ENCODE measurements around the gene PRKCQ.
A peak's percentile ranks its signal among the peaks of the same experiment; 100 is the strongest.

The PRKCQ gene

DNA sequence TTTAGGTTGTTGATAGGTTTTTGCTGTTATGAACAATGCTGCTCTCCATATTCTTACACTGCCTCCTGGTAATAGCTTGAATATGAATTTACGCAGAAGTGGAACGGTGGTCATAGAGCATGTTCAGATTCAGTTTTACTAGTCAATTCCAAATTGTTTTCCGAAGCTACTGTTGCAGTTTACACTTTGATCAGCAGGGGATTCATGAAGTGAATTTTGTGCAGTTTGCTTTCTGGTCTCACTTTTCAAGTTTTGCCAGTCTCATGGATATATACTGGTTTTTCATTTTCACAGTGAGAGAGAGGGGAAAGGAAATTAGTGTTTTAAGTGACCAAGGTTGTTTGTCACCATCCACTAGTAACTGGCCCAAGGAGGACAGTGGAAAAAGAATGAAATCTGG is 171.3 kb downstream of the PRKCQ start:
- no peak overlapping the region for H3K4me3 ChIP-seq (ENCODE audit: low read depth in 1 of 2, low read length in 2 of 2)
- H3K9ac ChIP-seq (ENCODE audit: low read length): no peak overlapping the region
- H3K4me1 ChIP-seq (ENCODE audit: insufficient read depth, low read length): peaks cover 18% of the 10 kb centered on the region
- no peaks in the 10 kb centered on the region for H3K27me3 ChIP-seq (ENCODE audit: control insufficient read depth in 1 of 2, insufficient read depth in 2 of 2, low read length in 2 of 2)
- no peak overlapping the region for H3K27ac ChIP-seq (ENCODE audit: low read depth, low read length)
- no peaks in the 10 kb centered on the region for H3K36me3 ChIP-seq (ENCODE audit: insufficient read depth, low read length)
- no peaks in the 10 kb centered on the region for H3K9me3 ChIP-seq (ENCODE audit: low read length)

DNA sequence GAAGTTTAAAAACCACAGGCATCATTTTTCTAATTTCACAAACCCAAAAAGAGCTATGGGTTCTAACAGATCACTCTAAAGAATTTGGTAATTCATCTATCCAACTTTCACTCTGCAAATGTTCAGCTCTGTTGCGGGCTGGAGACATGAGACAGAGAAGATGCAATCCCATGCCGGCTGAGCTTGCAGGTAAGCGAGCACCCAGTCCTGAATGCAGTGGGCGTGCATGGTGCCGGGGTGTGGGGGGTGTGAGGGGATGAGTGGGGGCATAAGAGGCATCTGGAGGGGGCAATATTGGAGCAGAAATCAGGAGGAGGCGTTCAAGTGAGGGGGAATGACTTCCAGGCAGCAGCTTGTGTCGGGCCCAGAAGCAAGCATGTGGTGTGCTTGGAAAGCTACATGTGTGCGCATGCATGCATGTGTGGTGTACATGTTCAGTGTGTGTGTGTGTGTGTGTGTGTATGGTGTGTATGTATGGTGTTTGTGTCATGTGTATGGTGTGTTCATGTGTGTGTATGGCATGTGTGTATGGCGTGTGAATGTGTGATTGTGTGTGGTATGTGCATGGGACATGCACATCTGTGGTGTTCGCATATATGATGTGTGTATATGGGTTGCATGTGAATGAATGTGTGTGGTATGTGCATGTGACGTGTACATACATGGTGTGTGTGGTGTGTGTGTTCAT is 172.9 kb downstream of the PRKCQ start:
- Histone ChIP-seq H3K4me1 (ENCODE audit: insufficient read depth, low read length) (peaks cover 18% of the 10 kb centered on the region), H3K36me3 (ENCODE audit: insufficient read depth, low read length) (no peaks in the 10 kb centered on the region), H3K27me3 (ENCODE audit: control insufficient read depth in 1 of 2, insufficient read depth in 2 of 2, low read length in 2 of 2) (no peaks in the 10 kb centered on the region), H3K9me3 (ENCODE audit: low read length) (no peaks in the 10 kb centered on the region), H3K4me3 (ENCODE audit: low read depth in 1 of 2, low read length in 2 of 2) (no peak overlapping the region), H3K27ac (ENCODE audit: low read depth, low read length) (no peak overlapping the region), H3K9ac (ENCODE audit: low read length) (no peak overlapping the region)

DNA sequence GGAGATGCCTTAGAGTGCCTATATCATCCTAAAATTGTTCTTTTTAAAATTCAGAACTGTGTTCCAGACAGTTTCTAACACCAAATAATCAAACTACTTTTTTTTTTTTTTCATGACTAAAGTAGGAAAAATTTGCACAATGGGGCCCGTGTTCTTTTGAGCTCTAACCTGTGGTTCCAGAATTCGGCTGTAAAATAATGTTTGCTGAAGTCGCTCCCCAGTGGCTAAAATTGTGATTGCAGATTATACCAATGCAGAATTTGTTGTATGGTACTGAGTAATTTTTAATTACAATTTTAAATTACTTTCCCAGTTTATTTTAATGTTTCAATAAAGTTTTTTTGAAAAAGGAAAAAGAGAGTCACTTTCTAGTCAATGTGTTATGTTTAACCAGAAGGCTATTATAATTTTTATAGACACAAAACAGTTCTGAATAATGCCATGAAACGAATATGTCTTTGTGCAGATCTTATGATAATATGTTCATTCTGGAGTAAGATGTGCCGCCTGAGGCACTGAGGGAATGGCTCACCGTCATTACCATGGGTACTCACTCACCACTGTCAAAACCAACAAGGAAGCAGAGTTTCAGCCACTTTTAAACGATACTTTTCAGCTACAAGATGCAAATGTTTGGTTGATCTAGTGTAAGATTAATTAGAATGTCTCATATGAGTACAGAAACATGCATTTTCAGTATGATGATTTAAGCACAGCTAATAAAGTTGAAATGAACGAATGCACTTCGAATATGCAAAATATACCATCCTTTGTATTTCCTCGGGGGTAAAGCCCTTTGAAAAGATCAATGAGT is 173.6 kb downstream of the PRKCQ start:
- H3K27me3 ChIP-seq (ENCODE audit: control insufficient read depth in 1 of 2, insufficient read depth in 2 of 2, low read length in 2 of 2): no peaks in the 10 kb centered on the region
- no peak overlapping the region for H3K4me3 ChIP-seq (ENCODE audit: low read depth in 1 of 2, low read length in 2 of 2)
- no peak overlapping the region for H3K9ac ChIP-seq (ENCODE audit: low read length)
- H3K4me1 ChIP-seq (ENCODE audit: insufficient read depth, low read length): peaks cover 20% of the 10 kb centered on the region
- no peaks in the 10 kb centered on the region for H3K9me3 ChIP-seq (ENCODE audit: low read length)
- H3K36me3 ChIP-seq (ENCODE audit: insufficient read depth, low read length): no peaks in the 10 kb centered on the region
- no peak overlapping the region for H3K27ac ChIP-seq (ENCODE audit: low read depth, low read length)

DNA sequence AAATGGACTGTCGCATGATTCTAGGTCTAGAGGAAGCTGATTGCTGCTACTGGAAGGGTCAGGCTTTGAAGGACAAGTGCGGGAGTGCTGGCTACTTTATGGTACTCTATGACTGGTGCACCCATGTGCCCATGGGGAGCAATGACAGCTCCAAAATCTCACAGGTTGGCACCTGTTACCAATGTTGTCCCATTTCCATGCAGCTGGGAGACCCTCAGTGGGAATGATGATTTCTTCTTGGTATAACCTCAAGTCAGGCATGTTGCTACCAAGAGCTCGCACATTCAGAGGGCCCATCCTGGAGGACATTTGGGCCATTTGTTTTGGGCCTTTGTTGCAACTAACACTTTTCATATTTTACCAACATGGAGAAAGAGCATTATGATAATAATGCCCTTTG is 174.4 kb downstream of the PRKCQ start:
- Histone ChIP-seq H3K4me1 (ENCODE audit: insufficient read depth, low read length) (peaks cover 16% of the 10 kb centered on the region), H3K27me3 (ENCODE audit: control insufficient read depth in 1 of 2, insufficient read depth in 2 of 2, low read length in 2 of 2) (no peaks in the 10 kb centered on the region), H3K9ac (ENCODE audit: low read length) (no peak overlapping the region), H3K27ac (ENCODE audit: low read depth, low read length) (no peak overlapping the region), H3K4me3 (ENCODE audit: low read depth in 1 of 2, low read length in 2 of 2) (no peak overlapping the region), H3K9me3 (ENCODE audit: low read length) (no peaks in the 10 kb centered on the region), H3K36me3 (ENCODE audit: insufficient read depth, low read length) (no peaks in the 10 kb centered on the region)

DNA sequence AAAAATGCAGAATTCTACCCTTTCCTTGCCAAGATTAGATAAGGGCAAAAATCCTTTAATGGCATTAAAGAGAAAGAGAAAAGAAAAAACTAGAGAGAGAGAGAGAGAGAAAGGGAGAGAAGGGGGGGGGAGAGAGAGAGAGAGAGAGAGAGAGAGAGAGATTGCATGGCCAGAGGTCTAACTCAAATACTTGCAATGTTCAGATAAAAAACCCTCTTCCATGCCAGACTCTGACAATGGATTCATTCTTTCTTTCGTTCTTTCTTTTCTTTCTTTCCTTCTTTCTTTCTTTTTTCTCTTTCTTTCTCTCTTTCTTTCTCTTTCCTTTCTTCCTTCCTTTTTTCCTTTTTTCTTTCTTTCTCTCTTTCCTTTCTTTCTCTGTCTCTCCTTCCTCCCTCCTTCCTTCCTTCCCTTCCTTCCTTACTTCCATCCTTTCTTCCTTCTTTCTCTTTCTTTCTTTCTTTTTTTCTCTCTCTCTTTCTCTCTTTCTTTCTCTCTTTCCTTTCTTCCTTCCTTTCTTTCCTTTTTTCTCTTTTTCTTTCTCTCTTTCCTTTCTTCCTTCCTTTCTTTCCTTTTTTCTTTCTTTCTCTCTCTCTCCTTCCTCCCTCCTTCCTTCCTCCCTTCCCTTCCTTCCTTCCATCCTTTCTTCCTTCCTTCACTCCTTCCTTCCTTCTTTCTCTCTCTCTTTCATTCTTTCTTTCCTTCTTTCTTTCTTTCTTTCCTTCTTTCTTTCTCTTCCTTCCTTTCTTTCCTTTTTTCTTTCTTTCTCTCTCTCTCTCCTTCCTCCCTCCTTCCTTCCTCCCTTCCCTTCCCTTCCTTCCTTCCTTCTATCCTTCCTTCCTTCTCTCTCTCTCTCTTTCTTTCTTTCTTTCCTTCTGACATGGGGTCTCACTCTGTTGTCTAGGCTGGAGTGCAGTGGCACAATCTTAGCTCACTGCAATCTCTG is 175.7 kb downstream of the PRKCQ start:
- Histone ChIP-seq H3K27ac (ENCODE audit: low read depth, low read length) (no peak overlapping the region), H3K4me3 (ENCODE audit: low read depth in 1 of 2, low read length in 2 of 2) (no peak overlapping the region), H3K9ac (ENCODE audit: low read length) (no peak overlapping the region), H3K36me3 (ENCODE audit: insufficient read depth, low read length) (no peaks in the 10 kb centered on the region), H3K4me1 (ENCODE audit: insufficient read depth, low read length) (peaks cover 4% of the 10 kb centered on the region), H3K27me3 (ENCODE audit: control insufficient read depth in 1 of 2, insufficient read depth in 2 of 2, low read length in 2 of 2) (no peaks in the 10 kb centered on the region), H3K9me3 (ENCODE audit: low read length) (no peaks in the 10 kb centered on the region)

DNA sequence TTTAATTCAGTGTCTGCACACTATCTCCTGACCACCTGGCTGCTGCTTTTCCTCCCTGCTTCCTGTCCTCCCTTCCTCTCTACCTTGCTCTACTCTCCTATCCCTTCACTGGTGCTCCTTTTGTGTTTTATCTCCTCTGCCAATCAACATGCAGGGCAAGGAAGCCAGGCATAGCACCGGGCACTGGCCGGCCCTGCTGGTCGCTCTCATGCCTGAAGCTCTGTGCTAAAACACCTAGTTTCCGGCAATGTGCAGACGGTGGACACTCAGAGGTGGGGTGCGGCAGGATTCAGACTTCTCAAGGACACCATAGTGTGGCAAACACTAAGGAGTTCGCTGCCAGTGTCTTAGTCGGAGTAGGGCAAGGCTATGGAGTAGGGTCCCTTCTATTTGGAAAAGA is 177.1 kb downstream of the PRKCQ start:
- Histone ChIP-seq H3K4me1 (ENCODE audit: insufficient read depth, low read length) (peaks cover 10% of the 10 kb centered on the region), H3K9ac (ENCODE audit: low read length) (no peak overlapping the region)

DNA sequence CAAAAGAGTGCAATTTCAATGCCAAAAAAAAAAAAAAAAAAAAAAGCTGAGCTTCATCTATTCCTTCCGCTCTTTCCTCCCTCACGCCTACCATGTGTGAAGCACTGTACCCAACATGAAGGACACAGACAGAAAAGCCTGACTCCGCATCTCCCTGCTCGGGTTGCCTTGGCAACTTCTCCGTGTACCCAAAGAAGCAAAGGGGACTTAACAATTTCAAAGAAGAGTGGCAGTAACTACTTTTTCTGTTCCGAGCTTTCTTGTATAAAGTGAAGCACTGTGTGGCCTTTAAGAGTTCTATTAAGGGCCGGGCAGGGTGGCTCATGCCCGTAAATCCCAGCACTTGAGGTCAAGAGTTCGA is 177.7 kb downstream of the PRKCQ start:
- H3K4me1 ChIP-seq (ENCODE audit: insufficient read depth, low read length): peaks cover 10% of the 10 kb centered on the region
- no peak overlapping the region for H3K4me3 ChIP-seq (ENCODE audit: low read depth in 1 of 2, low read length in 2 of 2)
- H3K27ac ChIP-seq (ENCODE audit: low read depth, low read length): no peak overlapping the region
- H3K9me3 ChIP-seq (ENCODE audit: low read length): no peaks in the 10 kb centered on the region
- no peak overlapping the region for H3K9ac ChIP-seq (ENCODE audit: low read length)
- no peaks in the 10 kb centered on the region for H3K27me3 ChIP-seq (ENCODE audit: control insufficient read depth in 1 of 2, insufficient read depth in 2 of 2, low read length in 2 of 2)
- no peaks in the 10 kb centered on the region for H3K36me3 ChIP-seq (ENCODE audit: insufficient read depth, low read length)

More for the DNA sequence above, 177.1 kb downstream of the PRKCQ start:
- Histone ChIP-seq H3K9me3 (ENCODE audit: low read length) (no peaks in the 10 kb centered on the region), H3K36me3 (ENCODE audit: insufficient read depth, low read length) (no peaks in the 10 kb centered on the region), H3K4me3 (ENCODE audit: low read depth in 1 of 2, low read length in 2 of 2) (no peak overlapping the region), H3K27ac (ENCODE audit: low read depth, low read length) (no peak overlapping the region), H3K27me3 (ENCODE audit: control insufficient read depth in 1 of 2, insufficient read depth in 2 of 2, low read length in 2 of 2) (no peaks in the 10 kb centered on the region)

DNA sequence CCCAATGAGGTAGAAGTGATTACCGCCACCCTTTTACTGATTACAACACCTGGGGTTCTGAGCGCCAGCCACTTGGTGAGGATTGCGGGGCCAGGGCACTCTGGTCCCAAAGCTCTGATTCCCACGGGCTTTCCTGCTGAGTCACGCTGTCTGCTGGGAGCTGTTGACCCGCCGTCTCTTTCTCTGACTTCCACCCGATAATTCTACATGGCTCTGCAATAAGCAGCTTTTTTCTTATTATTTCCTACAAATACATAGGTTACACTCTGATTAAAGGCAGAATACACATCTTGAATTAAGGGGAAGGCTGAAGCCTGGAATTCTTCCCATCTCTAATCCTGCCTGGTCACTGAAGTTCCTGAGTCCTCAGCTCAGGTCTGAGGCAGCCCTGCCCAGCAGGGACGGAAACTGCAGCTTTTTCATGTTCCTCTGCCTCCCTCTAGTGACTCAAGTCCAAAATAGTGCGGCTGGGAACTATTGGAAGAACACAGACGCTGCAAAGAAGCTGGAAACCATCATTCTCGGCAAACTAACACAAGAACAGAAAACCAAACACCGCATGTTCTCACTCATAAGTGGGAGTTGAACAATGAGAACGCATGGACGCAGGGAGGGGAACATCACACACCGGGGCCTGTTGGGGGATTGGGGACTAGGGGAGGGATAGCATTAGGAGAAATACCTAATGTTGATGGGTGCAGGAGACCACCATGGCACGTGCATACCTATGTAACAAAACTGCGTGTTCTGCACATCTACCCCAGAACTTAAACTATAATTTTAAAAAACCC is 178.3 kb downstream of the PRKCQ start:
- Histone ChIP-seq H3K36me3 (ENCODE audit: insufficient read depth, low read length) (no peaks in the 10 kb centered on the region), H3K4me1 (ENCODE audit: insufficient read depth, low read length) (peaks cover 10% of the 10 kb centered on the region), H3K4me3 (ENCODE audit: low read depth in 1 of 2, low read length in 2 of 2) (peak overlapping the region; percentile 41 to 58), H3K9ac (ENCODE audit: low read length) (no peak overlapping the region), H3K9me3 (ENCODE audit: low read length) (no peaks in the 10 kb centered on the region), H3K27me3 (ENCODE audit: control insufficient read depth in 1 of 2, insufficient read depth in 2 of 2, low read length in 2 of 2) (no peaks in the 10 kb centered on the region), H3K27ac (ENCODE audit: low read depth, low read length) (peak overlapping the region; percentile 39)

DNA sequence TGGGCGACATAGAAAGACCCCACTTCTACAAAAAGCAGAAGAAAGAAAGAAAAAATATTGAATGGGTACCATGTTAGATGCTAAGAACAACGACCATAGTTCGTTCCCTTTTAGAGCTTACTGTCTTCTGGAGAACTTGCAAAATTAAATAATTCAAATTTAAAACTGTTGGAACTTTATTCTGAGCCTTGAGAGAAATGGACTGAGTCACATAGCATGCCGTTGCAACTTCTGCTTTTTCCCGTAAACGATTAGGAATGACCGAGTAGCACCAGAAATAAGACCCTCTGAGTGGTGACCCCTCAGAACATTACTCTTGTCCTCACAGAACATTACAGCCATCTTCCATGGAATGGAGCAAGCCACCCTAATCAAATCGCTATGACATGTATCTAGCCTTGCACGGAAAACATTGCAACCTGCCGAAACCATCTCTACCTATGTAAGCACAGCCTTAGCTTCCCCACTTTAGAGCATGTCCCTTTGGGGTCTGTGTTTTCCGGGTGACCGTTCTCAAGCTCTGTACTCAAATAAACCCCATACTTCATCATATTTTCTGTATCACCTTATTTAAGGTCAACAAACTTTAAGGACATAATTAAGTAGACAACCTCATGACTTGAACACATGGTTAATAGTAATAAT is 179.1 kb downstream of the PRKCQ start:
- H3K27ac ChIP-seq (ENCODE audit: low read depth, low read length): no peak overlapping the region
- no peaks in the 10 kb centered on the region for H3K27me3 ChIP-seq (ENCODE audit: control insufficient read depth in 1 of 2, insufficient read depth in 2 of 2, low read length in 2 of 2)
- peaks cover 10% of the 10 kb centered on the region for H3K4me1 ChIP-seq (ENCODE audit: insufficient read depth, low read length)
- no peaks in the 10 kb centered on the region for H3K36me3 ChIP-seq (ENCODE audit: insufficient read depth, low read length)
- H3K9ac ChIP-seq (ENCODE audit: low read length): no peak overlapping the region
- H3K4me3 ChIP-seq (ENCODE audit: low read depth in 1 of 2, low read length in 2 of 2): no peak overlapping the region
- H3K9me3 ChIP-seq (ENCODE audit: low read length): no peaks in the 10 kb centered on the region

DNA sequence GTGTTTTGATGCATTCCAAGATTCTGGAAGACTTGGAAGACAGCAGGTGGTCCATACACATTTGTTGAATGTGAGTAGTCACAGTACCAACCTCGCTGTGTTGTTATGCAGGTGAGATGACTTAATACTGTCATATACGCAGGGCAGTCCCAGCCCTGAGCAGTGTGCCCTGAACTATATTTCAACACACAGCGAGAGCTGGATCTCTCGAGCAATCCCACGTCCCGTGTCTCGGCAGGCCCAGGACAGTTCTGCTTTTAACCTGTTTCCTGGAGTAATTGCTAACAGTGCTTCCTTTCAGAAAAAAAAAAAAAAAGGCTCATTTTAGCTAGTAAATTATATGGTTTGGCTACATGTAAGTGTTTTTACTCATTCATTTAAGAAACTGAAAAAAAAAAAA is 179.7 kb downstream of the PRKCQ start:
- Histone ChIP-seq H3K9ac (ENCODE audit: low read length) (no peak overlapping the region), H3K27ac (ENCODE audit: low read depth, low read length) (no peak overlapping the region), H3K9me3 (ENCODE audit: low read length) (no peaks in the 10 kb centered on the region)

More for the DNA sequence above, 179.7 kb downstream of the PRKCQ start:
- H3K4me1 ChIP-seq (ENCODE audit: insufficient read depth, low read length): peaks cover 10% of the 10 kb centered on the region
- no peak overlapping the region for H3K4me3 ChIP-seq (ENCODE audit: low read depth in 1 of 2, low read length in 2 of 2)
- H3K36me3 ChIP-seq (ENCODE audit: insufficient read depth, low read length): no peaks in the 10 kb centered on the region
- H3K27me3 ChIP-seq (ENCODE audit: control insufficient read depth in 1 of 2, insufficient read depth in 2 of 2, low read length in 2 of 2): no peaks in the 10 kb centered on the region
